G401.6 (cell line): ENCODE data around the gene MVB12B.
A peak's percentile ranks its signal among the peaks of the same experiment; 100 is the strongest.
"Not testable (repeated sequence)": the region's sequence is repeated elsewhere in the genome, so short reads cannot be mapped to it uniquely, and the experiment has no call there.

Experiments used
- FAIRE-seq: peaks from 2 replicates; lab custom pipeline; 2012; peaks lifted over from hg19 to GRCh38; lab: Jason Lieb, UNC

MVB12B gene, protein sequence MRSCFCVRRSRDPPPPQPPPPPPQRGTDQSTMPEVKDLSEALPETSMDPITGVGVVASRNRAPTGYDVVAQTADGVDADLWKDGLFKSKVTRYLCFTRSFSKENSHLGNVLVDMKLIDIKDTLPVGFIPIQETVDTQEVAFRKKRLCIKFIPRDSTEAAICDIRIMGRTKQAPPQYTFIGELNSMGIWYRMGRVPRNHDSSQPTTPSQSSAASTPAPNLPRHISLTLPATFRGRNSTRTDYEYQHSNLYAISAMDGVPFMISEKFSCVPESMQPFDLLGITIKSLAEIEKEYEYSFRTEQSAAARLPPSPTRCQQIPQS

GRCh38 chr9:126326228-126327005 lies at the start of gene MVB12B:
Gene MVB12B, plus strand, starts transcription at chr9:126326829. Its CDS starts 101 bp downstream, at chr9:126326930.
- no peak for FAIRE-seq

GRCh38 chr9:126283799-126284465 lies 42.7 kb upstream of the MVB12B start:
- no peak for FAIRE-seq

DNA sequence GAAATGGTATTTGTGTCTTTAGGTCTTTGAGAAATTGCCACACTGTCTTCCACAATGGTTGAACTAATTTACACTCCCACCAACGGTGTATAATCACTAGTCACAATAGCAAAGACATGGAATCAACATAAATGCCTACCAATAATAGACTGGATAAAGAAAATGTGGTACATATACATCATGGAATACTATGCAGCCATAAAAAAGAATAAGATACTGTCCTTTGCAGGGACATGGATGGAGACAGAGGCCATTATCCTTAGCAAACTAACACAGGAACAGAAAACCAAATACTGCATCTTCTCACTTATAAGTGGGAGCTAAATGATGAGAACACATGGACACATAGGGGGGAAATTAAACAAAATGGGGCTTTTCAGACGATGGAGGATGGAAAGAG lies 41.0 kb upstream of the MVB12B start:
- not testable (repeated sequence) for FAIRE-seq

GRCh38 chr9:126287166-126287866 lies 39.3 kb upstream of the MVB12B start:
- no peak for FAIRE-seq

GRCh38 chr9:126290871-126291270 lies 35.8 kb upstream of the MVB12B start:
- FAIRE-seq = no peak

DNA sequence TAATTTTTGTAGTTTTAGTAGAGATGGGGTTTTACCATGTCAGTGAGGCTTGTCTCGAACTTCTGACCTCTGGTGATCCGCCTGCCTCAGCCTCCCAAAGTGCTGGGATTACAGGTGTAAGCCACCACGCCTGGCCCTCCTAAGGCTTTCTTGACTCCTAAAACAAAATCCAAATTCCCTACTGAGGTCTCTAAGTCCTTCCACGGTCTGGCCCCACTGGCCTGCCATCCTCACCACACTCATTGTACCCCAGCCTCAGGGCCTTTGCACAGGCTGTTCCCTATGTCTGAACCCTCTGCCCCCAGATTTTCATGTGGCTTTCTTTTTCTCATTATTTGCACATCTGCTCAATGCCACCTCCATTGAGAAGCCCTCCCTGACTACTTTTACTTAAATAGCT lies 34.7 kb upstream of the MVB12B start:
- FAIRE-seq = no peak

DNA sequence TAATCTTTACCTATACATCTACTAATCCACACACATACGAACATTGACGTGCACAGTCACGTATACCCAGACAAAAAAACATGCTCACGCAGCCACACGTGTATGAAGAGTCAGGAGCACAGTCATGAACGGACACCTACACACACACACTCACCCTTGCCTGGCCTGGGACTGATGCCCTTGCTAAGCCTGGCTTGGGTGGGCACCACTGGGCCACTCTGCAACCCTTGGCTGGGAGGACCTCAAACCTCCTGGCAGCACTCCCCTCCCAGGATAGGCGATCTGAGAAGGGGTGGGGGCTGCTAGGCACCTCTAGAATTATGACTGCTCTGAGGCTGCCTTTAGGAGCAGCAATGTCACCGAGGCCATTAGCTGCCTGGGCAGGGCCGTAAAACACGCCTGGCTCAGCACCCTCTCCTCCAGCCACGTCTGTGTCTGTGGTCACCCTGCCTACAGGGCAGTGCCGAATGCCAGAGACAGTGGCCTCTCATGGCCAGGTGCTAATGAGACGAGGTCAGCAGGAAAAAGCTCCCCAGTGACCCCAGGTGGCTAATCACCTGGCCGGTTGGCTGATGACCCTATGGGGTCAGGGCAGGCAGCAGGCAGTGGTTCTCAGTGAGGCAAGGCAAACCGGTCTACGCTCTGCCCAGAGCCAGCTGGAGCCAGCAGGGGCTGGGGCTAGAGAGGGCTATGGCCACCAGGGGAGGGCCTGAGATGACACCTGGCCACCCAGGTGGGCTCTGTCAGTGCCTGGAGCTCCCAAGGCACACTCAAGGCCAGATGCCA lies 33.7 kb upstream of the MVB12B start:
- FAIRE-seq = no peak

DNA sequence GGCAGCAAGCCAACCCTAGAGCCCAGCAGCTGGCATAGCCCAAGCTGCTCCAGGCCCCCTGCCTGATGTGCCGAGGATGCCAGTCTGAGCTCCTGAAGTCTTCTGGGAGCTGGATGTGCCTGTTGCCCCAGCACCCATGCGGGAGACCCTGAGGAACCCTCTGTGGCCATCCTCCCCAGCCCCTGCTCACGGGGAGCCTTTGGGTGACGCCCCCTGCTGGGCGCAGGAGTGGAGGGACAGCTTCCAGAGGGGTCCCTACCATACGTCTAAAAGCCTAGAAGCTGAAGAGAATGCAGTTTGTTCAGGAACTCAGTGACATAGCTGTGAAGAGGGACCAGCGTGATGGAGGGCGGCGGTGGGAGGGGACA lies 33.1 kb upstream of the MVB12B start:
- no peak for FAIRE-seq

DNA sequence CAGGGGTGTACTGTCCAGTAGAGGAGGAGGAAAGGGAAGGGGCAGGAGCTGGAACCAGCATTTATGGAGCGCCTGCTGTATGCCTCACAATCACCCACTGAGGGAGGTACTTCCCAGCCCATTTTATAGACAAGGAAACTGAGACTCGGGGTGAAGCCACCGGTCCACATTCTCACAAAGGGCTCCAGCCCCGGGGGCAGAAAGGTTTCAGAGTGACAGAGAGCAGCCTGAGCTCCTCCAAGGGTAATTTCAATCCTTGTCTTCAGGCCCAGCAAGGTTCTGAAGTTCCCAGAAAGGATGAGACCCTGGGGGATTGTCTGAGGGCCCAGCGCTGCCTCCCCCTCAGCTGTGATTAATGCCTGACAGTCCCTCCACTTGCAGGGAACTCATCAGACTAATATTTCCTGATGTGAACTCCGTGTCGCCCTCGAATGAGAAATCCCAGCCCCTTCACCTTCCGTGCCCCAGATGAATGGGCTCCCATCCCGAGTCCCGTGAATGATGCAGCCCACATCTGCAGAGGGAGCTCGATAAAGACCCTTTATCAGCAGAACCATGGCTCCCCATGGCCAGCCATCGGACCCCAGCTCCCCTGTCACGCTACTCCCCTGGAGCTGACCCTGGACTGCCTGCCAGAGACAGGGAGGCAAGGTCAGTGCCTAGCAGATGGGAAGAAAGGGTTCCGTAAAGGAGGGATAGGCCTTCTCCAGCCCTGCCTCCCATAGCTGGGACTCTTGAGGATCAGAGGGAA lies 32.1 kb upstream of the MVB12B start:
- no peak for FAIRE-seq

DNA sequence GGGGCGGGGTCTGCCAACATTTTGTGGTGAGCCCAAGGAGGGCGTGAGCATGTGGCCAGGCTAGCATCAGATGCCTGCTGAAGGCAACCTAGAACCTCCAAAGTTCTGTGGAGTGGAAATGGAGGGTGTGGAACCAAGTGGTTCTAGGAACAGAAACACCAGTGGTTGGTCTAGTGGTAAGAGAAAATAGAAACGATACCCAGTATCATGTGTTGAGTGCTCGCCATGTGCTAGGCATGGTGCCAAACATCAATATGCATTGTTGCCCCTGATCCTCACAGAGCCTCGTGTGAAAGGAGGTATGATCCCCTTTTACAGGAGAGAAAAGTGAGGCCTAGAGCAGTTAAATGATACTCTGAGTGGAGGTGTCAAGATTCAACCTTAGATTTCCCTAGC lies 31.5 kb upstream of the MVB12B start:
- no peak for FAIRE-seq

DNA sequence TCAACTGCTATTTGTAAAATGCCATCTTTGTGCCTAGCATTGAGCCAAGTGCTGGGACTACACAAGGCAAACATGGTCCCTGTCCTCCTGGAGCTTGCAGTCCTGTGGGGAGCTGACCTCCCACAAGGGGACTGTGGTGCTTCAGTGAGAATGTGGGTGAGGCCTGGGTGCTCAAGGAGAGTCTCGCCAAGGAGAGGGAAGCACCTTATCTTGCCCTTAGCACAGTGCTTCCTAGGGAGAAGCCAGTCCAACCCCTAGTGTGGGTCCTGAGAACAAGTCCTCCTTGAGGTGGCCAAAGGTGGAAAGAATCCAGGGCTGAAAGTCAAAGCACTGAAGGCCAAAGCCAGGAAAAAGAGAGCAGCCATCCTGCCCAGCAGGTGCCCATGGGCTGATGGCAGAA lies 31.1 kb upstream of the MVB12B start:
- FAIRE-seq = no peak

GRCh38 chr9:126295936-126296600 lies 30.6 kb upstream of the MVB12B start:
- no peak for FAIRE-seq

- FAIRE-seq = no peak
Observed at GRCh38 chr9:126296687-126297086, 29.9 kb upstream of the MVB12B start.

DNA sequence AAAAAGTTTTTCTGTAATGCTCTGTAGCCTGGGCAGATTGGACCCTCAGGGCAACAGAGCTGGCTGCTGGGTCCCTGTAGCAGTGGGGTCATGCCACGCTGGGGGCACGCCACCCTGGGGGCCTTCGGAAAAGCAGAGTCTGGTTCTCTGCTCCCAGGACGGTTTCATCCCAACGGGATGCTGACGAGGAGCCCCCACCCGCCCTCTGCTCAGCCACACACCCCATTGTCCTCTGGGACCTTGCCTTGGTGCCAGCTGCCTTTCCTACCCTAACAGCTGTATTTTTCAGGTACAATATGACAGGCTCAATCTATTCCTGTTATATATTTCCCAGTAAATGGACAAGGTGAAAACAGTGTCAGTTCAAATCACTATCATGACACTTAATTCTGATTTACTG lies 29.0 kb upstream of the MVB12B start:
- no peak for FAIRE-seq

- FAIRE-seq = no peak
Observed at GRCh38 chr9:126298063-126298801, 28.4 kb upstream of the MVB12B start.

DNA sequence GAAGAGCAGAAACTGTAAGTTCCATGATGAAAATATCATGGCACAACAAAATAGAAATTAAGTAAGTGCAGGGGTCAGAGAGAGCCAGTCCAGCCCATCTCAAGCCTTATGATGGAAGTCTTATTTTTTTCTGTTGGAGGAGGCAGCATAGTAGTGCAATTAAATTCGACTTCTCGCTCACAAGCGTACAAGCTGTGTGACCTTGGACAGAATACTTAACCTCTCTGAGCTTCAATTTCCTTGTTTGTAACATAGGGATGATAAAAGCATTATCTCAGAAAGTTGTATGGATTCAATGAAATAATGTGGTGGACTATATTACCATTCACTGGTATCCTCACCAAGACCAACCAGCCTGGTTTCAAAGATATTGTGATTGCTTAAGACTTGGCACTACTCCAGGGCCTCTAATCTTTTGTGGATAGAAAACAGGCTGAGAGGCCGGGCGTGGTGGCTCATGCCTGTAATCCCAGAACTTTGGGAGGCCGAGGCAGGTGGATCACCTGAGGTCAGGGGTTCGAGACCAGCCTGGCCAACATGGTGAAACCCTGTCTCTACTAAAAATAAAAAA lies 26.8 kb upstream of the MVB12B start:
- FAIRE-seq = no peak

DNA sequence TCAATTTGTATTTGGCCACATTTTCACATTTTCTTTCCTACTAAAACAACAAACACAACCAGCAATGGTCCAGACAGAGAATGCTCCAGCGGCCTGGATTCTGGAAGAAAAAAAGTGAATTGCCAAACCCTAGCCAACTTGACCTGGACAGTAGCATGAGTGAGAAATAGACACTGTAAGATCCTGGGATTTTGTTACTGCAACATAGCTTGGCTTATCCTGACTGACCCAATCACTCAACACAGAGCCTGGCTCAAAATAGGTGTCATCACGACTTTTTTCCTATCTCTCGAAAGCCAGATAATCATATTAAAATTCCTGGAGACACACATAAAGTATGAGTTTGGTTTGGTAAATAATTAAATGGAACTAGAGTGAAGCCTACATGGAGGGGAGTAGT lies 25.4 kb upstream of the MVB12B start:
- FAIRE-seq = no peak

- FAIRE-seq = peak; percentile 78
Observed at GRCh38 chr9:126301985-126302603, 24.5 kb upstream of the MVB12B start.

DNA sequence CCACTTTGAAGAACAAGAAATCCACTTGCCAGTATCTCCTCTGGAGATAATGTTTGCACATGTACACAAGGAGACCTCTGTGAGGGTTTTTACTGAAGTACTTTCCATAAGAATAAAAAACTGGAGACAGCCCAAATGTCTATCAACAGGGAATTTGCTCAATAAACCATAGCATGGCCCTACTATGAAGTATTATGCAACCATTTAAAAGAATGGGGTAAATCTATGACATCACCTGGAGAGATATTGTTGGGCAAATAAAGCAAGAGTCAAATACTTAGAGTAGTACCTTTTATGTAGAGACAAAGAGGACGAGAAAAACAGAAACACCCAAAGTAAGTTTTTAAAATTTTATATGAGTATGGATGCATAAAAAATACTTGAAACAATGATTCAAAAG lies 23.9 kb upstream of the MVB12B start:
- FAIRE-seq = no peak
